GM23338 (cell line): ENCODE measurements around the gene THOC7. TPM values are rescaled to one million over a fixed set of nuclear protein-coding genes. Genes with fewer than 3 reads are reported as not detected.

Experiments used
- ATAC-seq: fragments of 200-7000 bp; cut with Tn5 transposase; 3 replicates; pipeline ENCODE4 v1.9.1; 2020
- DNase-seq: peaks from one replicate; pipeline ENCODE4 v3.0.0-alpha.2; 2015; ENCODE audit warnings: low spot score
- H2AFZ ChIP-seq: fragments of 200-600 bp; sonication (generic); 2 replicates; pipeline ENCODE4 v1.8.0; 2016; ENCODE audit warnings: antibody characterized with exemption, mild to moderate bottlenecking, moderate library complexity
- H3F3A ChIP-seq: fragments of 200-600 bp; sonication (generic); replicated peaks from 2 replicates; pipeline ENCODE4 v1.8.0; 2017; ENCODE audit warnings: antibody characterized with exemption, mixed run types, low read depth
- H3K27ac ChIP-seq: fragments of 200-600 bp; sonication (generic); 2 replicates; pipeline ENCODE4 v1.6.1; 2016; ENCODE audit warnings: low read depth
- H3K27me3 ChIP-seq: fragments of 200-600 bp; sonication (generic); 2 replicates; pipeline ENCODE4 v1.8.0; 2016; ENCODE audit warnings: mild to moderate bottlenecking, mixed run types, moderate library complexity; ENCODE audit not compliant: insufficient read depth
- H3K36me3 ChIP-seq: fragments of 200-600 bp; sonication (generic); 2 replicates; pipeline ENCODE4 v1.8.0; 2016; ENCODE audit warnings: mild to moderate bottlenecking; ENCODE audit not compliant: insufficient read depth
- H3K4me1 ChIP-seq: fragments of 200-600 bp; sonication (generic); 2 replicates; pipeline ENCODE4 v1.8.0; 2016; ENCODE audit warnings: mild to moderate bottlenecking, moderate library complexity; ENCODE audit not compliant: insufficient read depth
- H3K4me2 ChIP-seq: fragments of 200-600 bp; sonication (generic); 2 replicates; pipeline ENCODE4 v1.7.1; 2017; ENCODE audit warnings: mixed run types
- H3K4me3 ChIP-seq: fragments of 200-600 bp; sonication (generic); 2 replicates; pipeline ENCODE4 v1.6.1; 2016; ENCODE audit warnings: mixed run types
- H3K79me2 ChIP-seq: fragments of 200-600 bp; sonication (generic); replicated peaks from 2 replicates; pipeline ENCODE4 v1.8.0; 2017; ENCODE audit warnings: mild to moderate bottlenecking; ENCODE audit not compliant: insufficient read depth
- H3K9me2 ChIP-seq: fragments of 200-600 bp; sonication (generic); 2 replicates; pipeline ENCODE4 v1.8.0; 2017; ENCODE audit not compliant: insufficient read depth
- H4K20me1 ChIP-seq: fragments of 200-600 bp; sonication (generic); replicated peaks from 2 replicates; pipeline ENCODE4 v1.8.0; 2017; ENCODE audit warnings: mild to moderate bottlenecking; ENCODE audit not compliant: insufficient read depth
- H3K27ac Mint-ChIP-seq: 2 replicates; pipeline ENCODE4 v1.8.0; 2020; ENCODE audit warnings: inconsistent platforms, mild to moderate bottlenecking, moderate library complexity, mixed read lengths
- H3K27me3 Mint-ChIP-seq: 3 replicates; pipeline ENCODE4 v1.8.0; 2022; ENCODE audit warnings: low read depth, mild to moderate bottlenecking, moderate library complexity, mixed read lengths, inconsistent platforms; ENCODE audit not compliant: insufficient read depth, poor library complexity
- H3K36me3 Mint-ChIP-seq: 3 replicates; pipeline ENCODE4 v1.8.0; 2021; ENCODE audit warnings: low read depth, mild to moderate bottlenecking, inconsistent platforms, moderate library complexity, mixed read lengths
- H3K4me1 Mint-ChIP-seq: 3 replicates; pipeline ENCODE4 v1.8.0; 2020; ENCODE audit warnings: mild to moderate bottlenecking, inconsistent platforms, mixed read lengths
- H3K4me3 Mint-ChIP-seq: 3 replicates; pipeline ENCODE4 v1.8.0; 2021; ENCODE audit warnings: moderate library complexity, mild to moderate bottlenecking, inconsistent platforms, mixed read lengths
- H3K9me3 Mint-ChIP-seq: 3 replicates; pipeline ENCODE4 v1.8.0; 2020; ENCODE audit warnings: moderate library complexity, mild to moderate bottlenecking, inconsistent platforms, mixed read lengths
- CREB1 ChIP-seq: fragments of 250-450 bp; sonication (Bioruptor Pico); IDR thresholded peaks from 2 replicates; pipeline ENCODE4 v1.5.0; 2020; ENCODE audit warnings: low read depth, mild to moderate bottlenecking, moderate library complexity
- CTCF ChIP-seq, 2 experiments: fragments of 200-600 bp in 1 of 2; sonication (generic) in 1 of 2; conservative IDR thresholded peaks; 2 replicates each; pipeline versions ENCODE4 v1.5.1 to v1.6.1; 2016 to 2017; ENCODE audit warnings: antibody characterized with exemption in 2 of 2, low read depth in 2 of 2, mild to moderate bottlenecking in 2 of 2, moderate library complexity in 1 of 2
- ETS1 ChIP-seq: IDR thresholded peaks from 2 replicates; pipeline ENCODE4 v1.6.1; 2016; ENCODE audit warnings: antibody characterized with exemption
- EZH2 ChIP-seq: fragments of 200-600 bp; sonication (generic); IDR thresholded peaks from one replicate; pipeline ENCODE4 v1.8.0; 2017; ENCODE audit warnings: antibody characterized with exemption, mild to moderate bottlenecking, low read depth; ENCODE audit not compliant: unreplicated experiment
- EZH2phosphoT487 ChIP-seq: fragments of 200-600 bp; sonication (generic); IDR thresholded peaks from one replicate; pipeline ENCODE4 v1.8.1; 2018; ENCODE audit warnings: antibody characterized with exemption; ENCODE audit not compliant: unreplicated experiment
- JUNB ChIP-seq: IDR thresholded peaks from one replicate; pipeline ENCODE4 v1.6.1; 2016; ENCODE audit warnings: antibody characterized with exemption; ENCODE audit not compliant: unreplicated experiment
- NANOG ChIP-seq: IDR thresholded peaks from 2 replicates; pipeline ENCODE4 v1.6.1; 2016; ENCODE audit warnings: antibody characterized with exemption, borderline replicate concordance
- POLR2AphosphoS5 ChIP-seq: IDR thresholded peaks from 2 replicates; pipeline ENCODE4 v1.6.1; 2016; ENCODE audit warnings: antibody characterized with exemption, low read depth
- REST ChIP-seq: IDR thresholded peaks from one replicate; pipeline ENCODE4 v1.6.1; 2018; ENCODE audit warnings: antibody characterized with exemption; ENCODE audit not compliant: unreplicated experiment
- STAT1 ChIP-seq: IDR thresholded peaks from one replicate; pipeline ENCODE4 v1.6.1; 2016; ENCODE audit warnings: antibody characterized with exemption; ENCODE audit not compliant: unreplicated experiment
- ZNF114 ChIP-seq: fragments of 250-450 bp; sonication (Bioruptor Pico); IDR thresholded peaks from 2 replicates; pipeline ENCODE4 v1.5.0; 2020; ENCODE audit warnings: mild to moderate bottlenecking, moderate library complexity
- ZNF331 ChIP-seq: fragments of 250-450 bp; sonication (Bioruptor Pico); IDR thresholded peaks from 2 replicates; pipeline ENCODE4 v1.5.0; 2020; ENCODE audit warnings: low read depth, mild to moderate bottlenecking, moderate library complexity
- ZNF462 ChIP-seq: fragments of 250-450 bp; sonication (Bioruptor Pico); IDR thresholded peaks from 2 replicates; pipeline ENCODE4 v1.5.0; 2020; ENCODE audit warnings: mild to moderate bottlenecking, moderate library complexity
- polyA plus RNA-seq: library from polyadenylated mRNA; unstranded; fragments of >200 nt; fragmentation: Nextera tagmentation; extraction: Ambion mirVana; gene quantifications from 2 replicates; pipeline ENCODE4 v1.2.1, GENCODE V29; 2016
- total RNA-seq: library from RNA; depleted of rRNA; stranded (reverse); fragments of >200 nt; shearing (Covaris generic); gene quantifications from 2 replicates; pipeline ENCODE4 v1.2.3, GENCODE V29; 2014

The THOC7 gene
- total and polyA plus RNA-seq, 2 experiments from 2014 or later = 53.9 to 166 TPM

GRCh38 chr3:63909431-63909830, 45.8 kb upstream of the THOC7 start:
- H3K4me3 Mint-ChIP-seq = no peak overlapping the region

More at GRCh38 chr3:63909431-63909830, 45.8 kb upstream of the THOC7 start:
- Histone ChIP-seq H3K4me3 (no peak overlapping the region), H3K4me2 (no peak overlapping the region), H3K4me1 (peaks cover 5% of the 10 kb centered on the region), H3K36me3 (no peaks in the 10 kb centered on the region; the same call in 1 of the 2 replicates), H3K79me2 (peaks cover 13% of the 10 kb centered on the region; the same call in 1 of the 2 replicates), H3K27me3 (peaks cover 17% of the 10 kb centered on the region), H4K20me1 (0 out of 2 replicates have a peak, but pooled peaks cover 1% of the 10 kb centered on the region), H2AFZ (no peak overlapping the region), H3K27ac (no peak overlapping the region), H3F3A (no peaks in the 10 kb centered on the region), H3K9me2 (no peaks in the 10 kb centered on the region)
- no peak for ATAC-seq
- no peak for TF ChIP-seq POLR2AphosphoS5
- no peak for TF ChIP-seq ETS1
- TF ChIP-seq NANOG = no peak
- no peak for TF ChIP-seq EZH2
- no peak for TF ChIP-seq ZNF462 (CRISPR knock-in tag)
- no peak for TF ChIP-seq ZNF114 (CRISPR knock-in tag)
- no peak for TF ChIP-seq ZNF331 (CRISPR knock-in tag)
- TF ChIP-seq CREB1 (CRISPR knock-in tag) = no peak
- no peak for TF ChIP-seq CTCF (conservative IDR thresholded peaks at IDR 0.05; ENCODE audit: low read depth in 2 of 2)
- TF ChIP-seq JUNB = no peak
- no peak for TF ChIP-seq STAT1
- no peak for TF ChIP-seq EZH2phosphoT487
- no peak for TF ChIP-seq REST
- H3K4me1 Mint-ChIP-seq = peaks cover 41% of the 10 kb centered on the region
- H3K27me3 Mint-ChIP-seq = peaks cover 5% of the 10 kb centered on the region
- peaks cover under 1% of the 10 kb centered on the region; the same call in 1 of the 3 replicates for H3K36me3 Mint-ChIP-seq
- H3K9me3 Mint-ChIP-seq = no peaks in the 10 kb centered on the region
- no peak for DNase-seq
- H3K27ac Mint-ChIP-seq = no peak overlapping the region
